HG02623 (cell line): ENCODE data around the gene GPR15LG.
"Not testable (repeated sequence)": the region's sequence is repeated elsewhere in the genome, so short reads cannot be mapped to it uniquely, and the experiment has no call there.

ENCODE experiments used
- ATAC-seq: cut with Tn5 transposase; IDR thresholded peaks from one replicate; pipeline ENCODE4 v1.9.1; 2021; ENCODE audit warnings: moderate library complexity; ENCODE audit not compliant: unreplicated experiment

GPR15LG gene

GRCh38 chr10:84173501-84173929 is at the start of gene GPR15LG:
Gene GPR15LG (plus strand): TSS chr10:84173801. CDS start chr10:84173852, 51 bp downstream.
- ATAC-seq = no peak

DNA sequence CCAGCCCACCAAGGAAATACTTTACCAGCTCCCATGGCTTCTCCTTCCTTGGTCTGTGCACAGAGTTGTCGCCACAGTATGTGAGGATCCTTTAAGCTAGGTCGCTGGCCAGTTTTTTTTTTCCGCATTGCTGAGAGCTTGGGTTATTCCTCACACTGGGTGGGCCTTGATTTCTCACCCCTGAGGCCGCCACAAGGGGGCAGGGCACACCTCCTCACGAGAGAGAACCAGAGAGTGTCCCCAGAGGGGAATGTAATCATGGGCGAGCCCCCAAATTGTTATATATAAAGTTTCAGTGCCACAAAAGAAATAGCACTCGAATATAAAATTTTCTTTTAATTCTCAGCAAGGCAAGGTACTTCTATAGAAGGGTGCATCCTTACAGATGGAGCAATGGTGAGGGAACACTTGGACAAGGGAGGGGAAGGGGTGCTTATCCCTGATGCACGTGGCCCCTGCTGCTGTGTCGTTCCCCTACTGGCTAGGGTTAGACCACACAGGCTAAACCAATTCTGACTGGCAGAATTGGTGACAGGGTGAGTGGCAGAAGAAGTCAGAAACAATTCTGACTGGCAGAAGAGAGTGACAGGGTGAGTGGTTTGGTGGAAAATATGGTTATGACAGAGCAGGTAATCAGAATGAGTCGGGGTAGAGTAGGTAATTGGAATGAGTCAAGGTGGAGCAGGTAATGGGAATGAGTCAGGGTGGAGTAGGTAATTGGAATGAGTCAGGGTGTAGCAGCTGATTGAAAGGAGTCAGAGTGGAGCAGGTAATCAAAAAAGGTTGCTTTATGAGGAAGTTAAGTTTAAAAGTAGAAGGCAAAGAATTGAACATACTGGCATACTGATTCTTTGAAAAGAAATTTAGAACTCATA is 47.5 kb upstream of the GPR15LG start:
- not testable (repeated sequence) for ATAC-seq

GRCh38 chr10:84126785-84127167 is 46.8 kb upstream of the GPR15LG start:
- no peak for ATAC-seq

GRCh38 chr10:84135836-84136235 is 37.8 kb upstream of the GPR15LG start:
- ATAC-seq = no peak

- ATAC-seq = no peak
Measured at GRCh38 chr10:84137811-84138210, 35.8 kb upstream of the GPR15LG start.

GRCh38 chr10:84138478-84139125 is 35.0 kb upstream of the GPR15LG start:
- ATAC-seq = no peak

- peak; percentile 98 for ATAC-seq
Measured at GRCh38 chr10:84139126-84140035, 34.2 kb upstream of the GPR15LG start, which contains the start of gene GHITM. Gene GHITM (plus strand): TSS chr10:84139509. CDS start chr10:84141501, 1,992 bp downstream.

GRCh38 chr10:84140036-84140379 is 33.6 kb upstream of the GPR15LG start:
- ATAC-seq = peak; percentile 2

DNA sequence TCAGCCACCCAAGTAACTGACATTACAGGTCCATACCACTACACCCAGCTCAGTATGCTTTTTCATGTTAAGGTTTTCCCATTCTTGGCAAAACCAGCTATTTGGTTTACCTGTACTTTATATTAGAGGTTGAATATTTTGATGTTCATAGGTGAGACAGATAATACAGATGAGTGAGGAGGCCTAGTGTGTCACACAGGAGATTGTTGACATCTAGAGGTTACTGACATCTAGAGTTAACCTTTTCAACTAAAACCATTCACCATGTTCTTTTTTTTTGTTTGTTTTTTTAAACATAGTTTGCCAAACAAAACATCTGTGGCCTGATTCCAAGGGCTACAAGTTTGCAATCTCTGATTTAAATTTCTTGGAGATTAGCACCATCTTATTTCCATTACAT is 26.3 kb upstream of the GPR15LG start:
- no peak for ATAC-seq

- ATAC-seq = peak; percentile 49
Measured at GRCh38 chr10:84148006-84148597, 25.5 kb upstream of the GPR15LG start.

GRCh38 chr10:84149854-84150253 is 23.7 kb upstream of the GPR15LG start:
- no peak for ATAC-seq

GRCh38 chr10:84152769-84153168 is 20.8 kb upstream of the GPR15LG start:
- ATAC-seq = no peak

GRCh38 chr10:84155521-84155920 is 18.1 kb upstream of the GPR15LG start:
- no peak for ATAC-seq

DNA sequence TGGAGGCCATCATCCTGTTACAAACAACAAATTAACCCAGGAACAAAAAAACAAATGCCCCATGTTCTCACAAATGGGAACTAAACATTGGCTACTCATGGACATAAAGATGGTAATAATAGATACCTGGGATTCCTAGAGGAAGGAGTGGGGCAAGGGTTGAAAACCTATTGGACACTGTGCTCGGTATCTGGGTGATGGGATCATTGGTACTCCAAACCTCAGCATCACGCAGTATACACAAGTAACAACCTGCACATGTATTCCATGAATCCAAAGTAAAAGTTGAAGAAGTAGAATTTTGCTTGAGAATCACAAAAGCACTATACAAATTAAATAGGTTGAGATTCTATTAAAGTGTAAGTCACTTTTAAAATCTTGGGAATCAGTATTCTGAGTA is 17.6 kb upstream of the GPR15LG start:
- ATAC-seq = no peak

- no peak for ATAC-seq
Measured at GRCh38 chr10:84156768-84157167, 16.8 kb upstream of the GPR15LG start.

DNA sequence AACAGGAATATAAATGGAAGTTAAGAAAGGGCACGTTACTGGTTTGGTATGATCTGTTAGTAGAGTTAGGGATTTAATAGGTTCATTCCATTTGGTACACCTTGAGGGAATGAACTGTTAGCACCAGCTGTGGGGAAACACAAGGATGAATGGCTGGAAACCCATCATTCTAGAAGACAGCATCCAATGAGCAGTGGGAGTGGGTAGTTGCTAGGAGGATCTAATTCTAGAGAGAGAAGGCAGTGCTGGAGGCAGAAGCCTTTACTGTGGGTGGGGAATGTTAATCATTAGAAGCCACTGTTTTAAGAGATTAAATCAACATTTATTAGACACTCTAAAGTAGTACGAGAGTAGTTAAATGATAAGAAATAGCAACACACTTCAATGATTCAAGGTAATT is 15.5 kb upstream of the GPR15LG start:
- ATAC-seq = no peak

DNA sequence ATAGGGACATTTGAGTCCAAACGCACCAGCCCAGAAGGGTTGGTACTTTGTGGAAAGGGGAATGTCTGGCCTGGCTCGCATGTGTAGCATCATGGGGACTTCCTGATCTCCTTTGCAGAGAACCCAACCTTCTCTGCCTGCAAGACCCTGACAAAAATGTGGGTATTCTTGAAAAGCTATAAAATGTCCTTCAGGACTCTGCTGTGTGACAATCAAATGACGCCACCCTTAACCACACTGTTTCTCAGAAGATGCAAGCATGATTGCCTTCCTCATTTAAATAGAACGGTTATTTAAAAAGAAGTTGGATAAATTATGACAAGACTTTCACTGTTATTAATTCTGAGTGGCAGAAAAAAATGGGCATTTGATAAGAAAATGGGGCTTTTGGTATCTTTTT is 15.1 kb upstream of the GPR15LG start:
- no peak for ATAC-seq

DNA sequence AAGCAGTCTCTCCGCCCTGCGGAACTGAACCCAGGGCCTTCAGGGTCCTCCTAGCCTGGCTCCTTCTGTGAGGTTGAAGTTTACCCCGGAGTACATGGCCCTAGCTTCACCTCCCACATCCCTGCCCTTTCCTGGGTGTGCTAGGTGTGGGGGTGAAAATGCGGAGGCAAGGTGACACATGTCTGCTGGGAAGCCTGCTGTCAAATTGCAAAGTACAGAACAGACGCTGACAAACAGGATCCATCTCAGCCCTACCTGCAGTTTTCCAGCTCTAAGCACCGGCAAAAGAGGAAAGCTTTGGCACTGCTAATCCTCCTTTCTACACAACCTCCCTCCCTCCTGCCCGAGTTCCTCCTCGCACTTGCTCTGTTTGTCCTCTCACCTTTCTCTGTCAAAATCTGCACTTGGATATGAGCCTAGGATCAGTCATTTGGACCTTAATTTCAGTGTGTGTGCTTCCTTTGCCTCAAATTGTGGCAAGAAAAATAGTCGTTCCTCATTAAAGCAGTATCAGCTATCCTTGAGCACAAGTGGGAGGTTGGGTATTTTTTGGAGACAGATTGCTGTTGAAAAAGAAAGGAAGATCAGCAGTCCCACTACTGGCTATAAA is 14.4 kb upstream of the GPR15LG start:
- no peak for ATAC-seq

- ATAC-seq = no peak
Measured at GRCh38 chr10:84160663-84161362, 12.8 kb upstream of the GPR15LG start.

DNA sequence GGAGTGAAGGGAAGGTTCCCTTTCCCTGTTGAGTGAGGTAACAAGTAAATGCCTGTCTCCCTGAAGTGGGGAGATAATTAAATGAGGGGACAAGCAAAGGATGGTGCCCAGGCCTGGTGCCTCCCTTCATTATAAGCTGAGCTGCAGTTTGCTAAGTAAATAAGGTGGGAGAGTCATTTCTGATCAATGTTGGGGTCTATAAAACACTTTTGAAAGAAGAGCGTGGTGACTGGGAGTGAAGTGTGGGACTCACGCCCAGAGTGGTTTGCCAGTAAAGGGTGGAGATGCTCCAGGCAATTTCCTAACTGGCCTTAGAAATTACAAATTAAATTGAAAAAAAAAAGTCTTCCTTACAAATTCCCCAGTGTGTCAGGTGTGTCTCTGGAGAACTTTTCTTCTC is 9.6 kb upstream of the GPR15LG start:
- no peak for ATAC-seq
